Measurements from ENCODE around the gene SRSF12.

SRSF12 gene

GRCh38 chr6:89154131-89154530, 36.3 kb upstream of the SRSF12 start:
- Histone ChIP-seq H3K4me1 (ENCODE audit: insufficient read depth, poor library complexity, severe bottlenecking) (no peaks in the 10 kb centered on the region), H3K27me3 (ENCODE audit: insufficient read depth, poor library complexity, severe bottlenecking) (no peaks in the 10 kb centered on the region), H3K9me3 (ENCODE audit: severe bottlenecking) (no peaks in the 10 kb centered on the region), H3K36me3 (ENCODE audit: low read depth) (peaks cover 87% of the 10 kb centered on the region), H3K4me3 (ENCODE audit: severe bottlenecking) (no peak overlapping the region), H3K27ac (ENCODE audit: poor library complexity, severe bottlenecking) (no peak overlapping the region)
- ATAC-seq (ENCODE audit: low read depth) (no peak), DNase-seq (ENCODE audit: low spot score) (no peak)
- TF ChIP-seq CTCF (IDR thresholded peaks at IDR 0.05; ENCODE audit: poor library complexity, severe bottlenecking): no peak

GRCh38 chr6:89148016-89148750, 30.3 kb upstream of the SRSF12 start:
- DNase-seq (ENCODE audit: low spot score): no peak
- no peak overlapping the region for H3K4me3 ChIP-seq (ENCODE audit: severe bottlenecking)

GRCh38 chr6:89146718-89147700, 29.1 kb upstream of the SRSF12 start:
- peak overlapping the region; percentile 69 for H3K4me3 ChIP-seq (ENCODE audit: severe bottlenecking)
- H3K27ac ChIP-seq (ENCODE audit: poor library complexity, severe bottlenecking): peak overlapping the region; percentile 76
- TF ChIP-seq CTCF (IDR thresholded peaks at IDR 0.05; ENCODE audit: poor library complexity, severe bottlenecking): no peak
- H3K4me1 ChIP-seq (ENCODE audit: insufficient read depth, poor library complexity, severe bottlenecking): peaks cover 6% of the 10 kb centered on the region
- no peaks in the 10 kb centered on the region for H3K27me3 ChIP-seq (ENCODE audit: insufficient read depth, poor library complexity, severe bottlenecking)
- no peaks in the 10 kb centered on the region for H3K9me3 ChIP-seq (ENCODE audit: severe bottlenecking)
- peak; percentile 47 for ATAC-seq (ENCODE audit: low read depth)
- peaks cover 25% of the 10 kb centered on the region for H3K36me3 ChIP-seq (ENCODE audit: low read depth)
- no peak for DNase-seq (ENCODE audit: low spot score)

More at GRCh38 chr6:89148016-89148750, 30.3 kb upstream of the SRSF12 start:
- TF ChIP-seq CTCF (IDR thresholded peaks at IDR 0.05; ENCODE audit: poor library complexity, severe bottlenecking): no peak
- no peak for ATAC-seq (ENCODE audit: low read depth)
- Histone ChIP-seq H3K9me3 (ENCODE audit: severe bottlenecking) (no peaks in the 10 kb centered on the region), H3K27me3 (ENCODE audit: insufficient read depth, poor library complexity, severe bottlenecking) (no peaks in the 10 kb centered on the region), H3K36me3 (ENCODE audit: low read depth) (peaks cover 36% of the 10 kb centered on the region), H3K4me1 (ENCODE audit: insufficient read depth, poor library complexity, severe bottlenecking) (peaks cover 6% of the 10 kb centered on the region), H3K27ac (ENCODE audit: poor library complexity, severe bottlenecking) (peak overlapping the region; percentile 76)

- DNase-seq (ENCODE audit: low spot score) (peak; percentile 69), ATAC-seq (ENCODE audit: low read depth) (peak; percentile 81)
- Histone ChIP-seq H3K9me3 (ENCODE audit: severe bottlenecking) (no peaks in the 10 kb centered on the region), H3K27me3 (ENCODE audit: insufficient read depth, poor library complexity, severe bottlenecking) (no peaks in the 10 kb centered on the region), H3K36me3 (ENCODE audit: low read depth) (peaks cover 17% of the 10 kb centered on the region), H3K4me3 (ENCODE audit: severe bottlenecking) (peak within 1 kb of the TSS; percentile 69), H3K27ac (ENCODE audit: poor library complexity, severe bottlenecking) (peak within 1 kb of the TSS; percentile 76), H3K4me1 (ENCODE audit: insufficient read depth, poor library complexity, severe bottlenecking) (peaks cover 6% of the 10 kb centered on the region)
- no peak for TF ChIP-seq CTCF (IDR thresholded peaks at IDR 0.05; ENCODE audit: poor library complexity, severe bottlenecking)
Measured at GRCh38 chr6:89145956-89146717, 28.3 kb upstream of the SRSF12 start, which contains the start of gene PM20D2. PM20D2 (plus strand) TSS chr6:89146055; CDS start chr6:89146145, 90 bp downstream.
